HG02610 (cell line): ENCODE measurements around the gene HNRNPL.
"Not testable (repeated sequence)": the region's sequence is repeated elsewhere in the genome, so short reads cannot be mapped to it uniquely, and the experiment has no call there.

Experiments
- ATAC-seq: cut with Tn5 transposase; IDR thresholded peaks from one replicate; pipeline ENCODE4 v1.9.1; 2021; ENCODE audit warnings: mild to moderate bottlenecking, moderate library complexity; ENCODE audit not compliant: unreplicated experiment

HNRNPL gene

GRCh38 chr19:38849860-38850435 lies at the start of gene HNRNPL:
HNRNPL (minus strand) TSS chr19:38849986; CDS start chr19:38849966, 20 bp downstream.
- ATAC-seq = peak; percentile 56

DNA sequence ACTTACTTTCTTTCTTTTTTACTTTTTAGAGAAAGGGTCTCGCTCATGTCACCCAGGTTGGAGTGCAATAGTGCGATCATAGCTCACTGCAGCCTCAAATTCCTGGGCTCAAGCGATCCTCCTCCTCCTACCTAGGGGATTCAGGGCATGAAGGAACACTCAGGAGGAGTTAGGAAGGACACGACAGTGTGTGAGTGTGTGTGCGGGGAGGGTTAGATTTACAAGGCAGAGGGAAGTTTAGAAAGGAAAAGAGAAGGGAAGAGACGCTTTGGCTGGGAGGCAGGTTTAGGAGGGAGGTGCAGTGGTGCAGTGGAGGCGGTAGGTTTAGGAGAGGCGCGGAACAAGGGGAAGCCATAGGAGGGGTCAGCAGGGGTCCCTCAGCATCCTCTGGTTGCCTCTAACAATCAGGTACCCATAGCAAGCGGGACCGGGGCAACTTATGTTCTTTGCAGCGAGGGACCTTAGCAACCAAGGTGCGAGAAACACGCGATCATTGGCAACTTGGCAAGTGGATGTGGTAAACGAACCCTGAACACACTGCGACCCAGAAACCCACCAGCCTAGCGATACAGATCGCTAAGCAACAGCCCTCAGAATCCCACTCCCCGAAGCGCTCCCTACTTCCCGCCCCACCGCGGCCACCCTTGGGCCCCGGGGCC lies 49.1 kb upstream of the HNRNPL start:
- ATAC-seq = no peak

- no peak for ATAC-seq
Observed at GRCh38 chr19:38894968-38895367, 45.2 kb upstream of the HNRNPL start.

- ATAC-seq = no peak
Observed at GRCh38 chr19:38893341-38893771, 43.6 kb upstream of the HNRNPL start.

DNA sequence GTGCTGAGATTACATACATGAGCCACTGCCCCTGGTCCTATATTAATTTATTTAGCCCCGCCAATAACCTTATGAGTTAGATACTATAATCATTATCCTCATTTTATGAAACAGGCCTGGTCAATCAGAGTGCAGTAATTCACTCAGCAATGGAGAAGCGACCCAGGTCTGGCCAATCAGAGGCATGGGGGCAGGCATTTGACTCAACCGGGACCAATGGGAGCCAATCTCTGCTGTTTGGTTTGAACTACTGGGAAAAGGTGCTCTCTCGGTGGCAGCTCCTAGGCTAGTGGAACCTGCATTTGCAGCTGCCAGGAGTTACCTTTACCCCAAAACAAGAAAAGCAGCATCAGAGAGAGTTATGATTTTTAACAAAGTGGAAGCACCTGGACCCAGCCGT lies 43.1 kb upstream of the HNRNPL start:
- ATAC-seq = no peak

DNA sequence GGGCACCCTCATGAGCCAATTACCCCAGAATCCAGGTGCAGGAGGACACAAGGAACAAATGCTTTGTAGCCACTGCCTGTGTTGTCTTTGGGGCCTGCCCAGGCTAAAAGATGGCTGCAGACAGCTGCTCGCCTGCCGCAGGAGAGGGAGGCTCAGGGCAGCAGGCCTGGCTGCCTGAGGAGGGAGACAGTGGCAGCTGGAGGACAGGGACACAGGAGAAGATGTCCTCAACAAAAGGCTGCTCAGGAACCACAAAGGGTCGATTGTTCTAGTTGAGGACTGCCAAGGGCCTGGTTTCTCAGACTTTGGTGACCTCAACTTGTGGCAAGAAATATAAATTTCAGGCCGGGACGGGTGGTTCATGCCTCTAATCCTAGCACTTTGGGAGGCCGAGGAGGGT lies 42.0 kb upstream of the HNRNPL start:
- ATAC-seq = no peak

- no peak for ATAC-seq
Observed at GRCh38 chr19:38890686-38891085, 40.9 kb upstream of the HNRNPL start.

DNA sequence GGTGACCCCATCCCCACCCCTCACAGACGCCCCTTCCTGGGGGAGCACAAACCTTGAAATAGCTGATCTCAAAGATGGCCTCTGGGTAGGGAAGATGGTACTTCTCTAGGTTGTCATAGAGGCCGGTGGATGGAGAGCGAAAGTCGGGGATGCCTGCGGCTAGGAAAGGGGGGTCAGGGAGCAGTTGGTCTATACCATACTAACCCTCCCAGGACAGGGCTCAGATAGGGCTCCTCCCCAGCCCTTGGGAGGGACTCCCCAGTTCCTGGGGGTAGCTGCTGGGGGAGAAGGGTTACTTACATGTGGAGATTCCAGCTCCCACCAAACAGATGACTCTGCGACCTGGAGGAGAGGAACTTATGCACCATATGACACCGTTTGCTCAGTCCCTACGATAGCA lies 40.0 kb upstream of the HNRNPL start:
- no peak for ATAC-seq

GRCh38 chr19:38888876-38889275 lies 39.1 kb upstream of the HNRNPL start:
- no peak for ATAC-seq

DNA sequence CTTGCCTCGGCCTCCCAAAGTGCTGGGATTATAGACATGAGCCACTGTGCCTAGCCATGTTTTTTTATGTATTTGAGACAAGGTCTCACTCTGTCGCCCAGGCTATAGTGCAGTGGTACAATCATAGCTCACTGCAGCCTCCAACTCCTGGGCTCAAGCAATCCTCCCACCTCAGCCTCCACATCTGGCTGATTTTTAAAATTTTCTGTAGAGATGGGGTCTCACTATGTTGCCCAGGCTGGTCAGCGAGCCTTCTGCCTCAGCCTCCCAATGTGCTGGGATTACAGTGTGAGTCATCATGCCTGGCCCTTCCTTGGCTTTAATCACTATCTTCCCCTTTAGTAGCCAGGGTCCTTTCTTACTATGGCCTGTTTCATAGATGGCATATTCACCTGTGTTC lies 34.9 kb upstream of the HNRNPL start:
- ATAC-seq = not testable (repeated sequence)

- ATAC-seq = no peak
Observed at GRCh38 chr19:38883286-38883685, 33.5 kb upstream of the HNRNPL start.

DNA sequence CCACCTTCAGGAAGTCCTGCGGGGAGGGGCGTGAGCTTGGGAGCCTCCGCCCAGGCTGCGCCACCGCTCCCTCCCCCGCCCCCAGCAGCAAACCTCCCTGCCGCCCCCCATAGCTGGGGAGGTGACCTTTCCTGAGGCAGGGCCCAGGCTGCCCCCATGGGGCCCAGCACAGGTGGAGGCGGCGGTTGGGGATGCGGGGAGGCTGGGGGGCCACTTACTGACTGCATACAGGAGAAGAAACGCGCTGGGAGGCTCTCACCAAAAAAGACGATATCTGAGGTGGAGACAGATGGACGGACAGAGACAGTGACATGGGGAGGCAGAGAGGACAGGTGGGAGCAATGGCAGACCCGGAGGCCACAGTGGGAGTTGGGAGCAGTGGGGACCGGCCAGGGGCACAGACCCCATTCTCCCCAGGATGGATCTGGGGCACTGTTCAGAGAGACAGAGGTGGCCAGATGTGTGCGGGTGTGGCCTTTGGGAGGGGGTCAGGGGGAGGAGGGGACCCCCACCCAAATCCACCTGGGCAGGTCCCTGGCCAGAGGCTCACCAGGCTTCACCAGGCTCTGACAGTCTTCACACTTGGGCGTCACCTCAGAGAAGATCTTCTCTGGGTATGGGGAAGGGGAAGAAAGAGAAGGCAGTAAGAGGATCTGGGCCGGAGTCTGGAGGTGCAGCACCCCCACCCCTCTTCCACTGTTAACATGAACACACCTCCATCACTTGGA lies 31.3 kb upstream of the HNRNPL start:
- no peak for ATAC-seq

- no peak for ATAC-seq
Observed at GRCh38 chr19:38880076-38880881, 30.5 kb upstream of the HNRNPL start.

GRCh38 chr19:38879400-38879751 lies 29.6 kb upstream of the HNRNPL start:
- ATAC-seq = no peak

DNA sequence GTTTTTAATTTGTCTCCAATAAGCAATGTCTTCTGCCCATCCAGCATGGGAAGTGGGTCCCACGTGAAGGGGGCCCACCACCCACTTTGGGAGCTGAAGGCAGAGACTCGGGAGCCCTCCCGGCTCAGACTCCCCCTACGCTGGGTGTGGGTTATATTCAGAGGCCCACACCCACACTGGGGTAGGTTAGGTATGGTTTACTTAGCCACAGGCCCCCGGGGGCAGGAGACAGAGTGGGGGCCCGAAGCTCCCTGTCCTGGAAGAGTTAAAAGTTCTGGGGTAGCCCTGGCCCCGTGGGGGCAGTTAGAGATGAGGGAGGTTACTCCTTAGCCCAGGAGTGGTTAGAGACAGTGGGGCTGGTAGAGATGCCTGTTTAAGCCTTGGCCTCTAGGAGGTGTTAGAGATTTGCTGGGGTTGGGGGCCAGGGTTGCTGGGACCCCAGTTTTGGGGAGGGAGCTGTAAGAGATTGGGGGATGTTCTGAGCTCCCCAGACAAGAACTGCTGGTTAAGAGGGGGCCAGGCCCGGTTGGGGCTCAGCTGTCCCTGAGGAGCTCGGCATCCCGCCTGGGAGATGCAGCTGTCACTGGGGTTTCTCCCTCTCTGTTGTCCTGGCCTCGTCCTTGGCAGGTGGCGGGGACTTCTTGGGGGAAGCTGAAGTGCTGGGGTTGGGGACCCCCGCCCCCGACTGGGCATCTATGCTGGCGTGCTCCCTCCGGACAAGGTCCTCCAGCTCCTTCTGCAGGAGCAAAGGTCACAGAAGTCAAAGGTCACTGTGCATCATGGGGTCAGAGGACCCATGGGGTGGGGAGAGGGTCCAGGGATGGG lies 29.0 kb upstream of the HNRNPL start:
- ATAC-seq = no peak

DNA sequence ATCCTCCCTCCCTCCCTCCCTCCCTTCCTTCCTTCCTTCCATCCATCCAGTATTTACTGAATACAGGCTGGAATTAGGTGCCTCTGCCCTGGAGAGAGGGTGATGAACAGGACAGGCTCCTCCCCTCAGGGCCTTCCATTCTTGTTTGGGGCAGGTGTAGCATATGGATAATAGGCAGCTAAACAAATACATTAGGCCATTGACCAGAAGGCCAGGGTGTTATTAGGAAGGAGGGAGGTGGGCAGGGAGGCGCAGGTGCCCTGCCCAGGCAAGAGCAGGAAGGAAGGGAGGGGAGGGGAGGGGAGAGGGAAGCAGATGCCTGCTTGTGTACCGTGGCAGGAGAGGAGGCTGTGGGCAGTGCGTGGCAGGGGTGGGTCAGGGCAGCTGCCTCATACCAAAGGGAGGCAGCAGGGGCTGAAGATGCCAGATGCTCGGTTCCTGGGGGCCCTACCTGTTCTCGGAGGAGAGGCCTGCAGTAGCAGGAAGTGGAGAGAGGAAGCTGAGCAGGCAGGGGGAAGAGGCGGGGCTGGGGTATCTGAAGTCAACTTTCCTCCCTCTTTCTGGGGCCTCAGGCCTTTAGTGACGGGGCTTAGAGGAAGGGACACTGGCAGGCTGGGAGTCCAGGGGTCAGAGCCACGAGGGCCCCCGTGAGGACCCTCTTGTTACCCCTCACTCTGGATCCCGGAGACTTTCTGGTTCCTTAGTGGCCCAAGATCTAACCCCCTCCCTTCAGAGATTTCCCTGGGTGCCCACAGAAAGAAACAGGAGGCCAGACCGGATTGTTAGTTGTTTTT lies 28.2 kb upstream of the HNRNPL start, which contains the start of gene RINL:
RINL (minus strand) TSS at position 495 of the 794 bp plus-strand sequence. CDS start 1,533 bp downstream, outside the sequence.
- peak; percentile 58 for ATAC-seq

DNA sequence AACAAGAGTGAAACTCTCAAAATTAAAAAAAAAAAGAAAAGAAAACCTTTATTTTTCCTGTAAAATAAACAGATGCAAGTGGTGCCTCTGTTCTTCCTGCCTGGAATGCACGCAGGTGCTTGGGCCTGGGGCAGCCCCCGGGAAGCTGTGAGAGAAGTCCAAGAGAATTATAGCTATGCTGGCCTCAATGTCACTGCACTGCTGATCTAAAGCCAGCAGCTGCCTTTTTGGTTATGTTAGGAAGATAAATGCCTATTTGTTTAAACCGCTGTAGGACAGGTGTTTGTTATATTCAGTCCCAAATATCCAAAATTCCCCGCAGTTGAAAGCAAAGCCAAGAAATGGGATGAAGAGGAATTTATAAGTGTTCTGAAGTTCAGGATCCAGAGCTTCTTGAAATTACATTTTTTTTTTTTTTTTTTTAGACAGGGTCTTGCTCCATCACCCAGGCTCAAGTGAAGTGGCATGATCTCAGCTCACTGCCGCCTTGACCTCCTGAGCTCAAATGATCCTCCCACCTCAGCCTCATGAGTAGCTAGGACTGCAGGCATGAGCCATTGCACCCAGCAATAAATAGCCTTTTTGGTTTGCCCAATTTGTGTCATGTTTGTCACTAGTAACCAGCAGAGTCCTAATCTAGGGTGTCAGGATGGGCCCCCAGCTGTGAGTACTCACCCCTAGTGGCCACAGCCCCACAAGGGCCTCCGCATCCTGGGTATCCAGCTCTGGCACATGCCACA lies 26.0 kb upstream of the HNRNPL start:
- no peak for ATAC-seq

- ATAC-seq = not testable (repeated sequence)
Observed at GRCh38 chr19:38873400-38873799, 23.6 kb upstream of the HNRNPL start.

GRCh38 chr19:38870612-38871011 lies 20.8 kb upstream of the HNRNPL start:
- no peak for ATAC-seq
